GM19025 (cell line): ENCODE measurements around the gene VPS37B.

Source experiments
- ATAC-seq: cut with Tn5 transposase; IDR thresholded peaks from one replicate; pipeline ENCODE4 v1.9.1; 2021; ENCODE audit warnings: mild to moderate bottlenecking, low read depth, moderate library complexity; ENCODE audit not compliant: unreplicated experiment

Gene VPS37B

GRCh38 chr12:122844366-122844971, 51.5 kb downstream of the VPS37B start:
- ATAC-seq = no peak

DNA sequence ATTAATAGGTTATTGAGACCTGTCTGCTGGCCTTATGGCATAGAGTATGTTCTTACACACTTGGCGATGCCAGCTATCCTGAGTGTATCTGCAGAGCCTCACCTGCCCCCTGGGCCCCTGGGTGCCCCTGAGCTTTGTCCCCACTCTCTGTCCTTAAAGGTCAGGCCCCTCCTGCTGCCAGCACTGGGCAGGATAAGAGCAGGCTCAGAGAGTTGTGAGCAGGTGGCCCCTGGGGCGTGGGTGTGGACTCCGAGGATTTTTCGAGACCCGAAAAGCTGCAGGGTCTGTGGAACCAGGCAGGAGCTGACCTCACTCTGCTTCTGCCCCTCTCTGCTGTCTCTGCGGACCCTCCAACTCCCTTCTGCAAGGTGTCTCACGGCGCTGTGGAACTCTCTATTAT, 52.5 kb downstream of the VPS37B start:
- no peak for ATAC-seq

DNA sequence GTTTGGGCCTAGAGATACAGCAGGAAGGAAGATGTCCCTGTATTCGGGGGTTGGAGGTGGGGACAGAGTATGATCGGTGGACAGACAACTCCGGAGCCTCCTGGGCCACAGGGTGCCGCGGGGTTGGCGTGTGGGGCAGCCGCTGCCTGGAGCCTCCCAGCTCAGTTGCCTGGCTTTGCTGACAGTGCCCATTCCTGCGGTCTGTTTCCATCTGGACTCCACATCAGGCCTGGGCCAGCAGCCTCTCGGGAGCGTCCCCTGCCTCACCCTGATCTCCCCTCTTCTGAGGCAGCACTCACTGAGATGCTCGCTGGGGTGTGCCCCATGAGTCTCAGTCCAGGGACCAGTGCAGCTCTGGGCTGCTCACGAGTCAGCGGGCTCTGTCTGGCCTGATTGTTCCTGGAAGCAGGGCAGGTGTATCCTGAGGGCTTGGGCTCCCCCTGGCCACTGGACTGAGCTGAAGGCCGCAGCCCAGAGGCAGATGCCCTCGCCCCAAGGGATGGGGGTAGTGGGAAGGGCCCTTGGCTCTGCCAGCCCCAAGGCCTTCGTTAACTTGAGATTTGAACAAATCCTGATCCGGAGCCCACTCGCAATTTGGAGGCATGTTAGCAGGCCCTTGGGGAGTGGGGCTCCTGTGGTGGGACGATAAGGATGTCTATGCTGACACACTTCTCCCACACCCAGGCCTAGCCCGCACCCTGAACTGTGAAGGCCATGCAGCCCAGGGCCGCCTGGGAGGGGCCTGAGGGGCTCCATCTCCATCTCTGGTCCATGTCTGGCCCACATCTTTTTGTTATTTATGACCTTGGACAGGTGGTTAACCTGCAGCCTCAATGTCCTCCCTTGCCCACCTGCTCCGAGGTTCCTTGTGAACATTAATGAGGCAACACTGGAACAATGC, 53.2 kb downstream of the VPS37B start:
- ATAC-seq = no peak

DNA sequence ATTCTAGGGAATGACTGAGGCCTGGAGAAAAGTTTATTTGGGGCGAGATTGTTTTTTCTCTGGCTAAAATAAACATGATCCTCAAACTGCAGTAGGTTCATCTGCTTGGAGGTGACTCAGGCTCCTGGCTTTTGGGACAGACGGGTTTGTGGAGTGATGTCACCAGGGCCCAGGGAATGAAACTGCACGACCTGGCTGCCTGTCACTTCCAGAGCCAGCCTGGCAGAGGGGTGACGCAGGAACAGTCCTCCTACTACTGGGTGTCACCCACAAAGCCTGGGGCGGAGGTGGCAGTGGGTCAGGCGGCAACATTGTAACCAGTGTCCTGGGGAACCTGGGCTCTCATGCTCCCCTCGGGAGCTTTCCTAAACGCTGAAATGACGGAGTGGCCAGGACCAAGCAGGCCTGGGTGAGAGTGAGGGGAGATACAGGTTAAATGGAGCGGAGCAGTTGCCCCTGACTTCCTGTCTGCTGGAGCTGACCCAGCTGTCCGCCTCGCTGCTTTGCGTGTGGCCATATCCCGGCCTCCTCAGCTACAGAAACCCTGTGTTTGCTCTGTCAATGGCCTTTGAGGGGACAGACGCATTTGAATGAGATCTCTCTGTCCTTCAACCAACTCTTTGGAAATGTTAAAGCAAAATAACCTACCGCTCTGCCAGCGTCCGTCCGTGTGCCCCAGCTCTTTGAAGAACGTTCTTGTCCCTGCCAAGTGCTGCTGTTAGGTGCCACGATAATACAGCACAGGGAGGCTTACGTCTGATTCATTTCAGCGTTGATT, 54.2 kb downstream of the VPS37B start:
- no peak for ATAC-seq

GRCh38 chr12:122840580-122841513, 55.1 kb downstream of the VPS37B start:
- ATAC-seq = no peak

DNA sequence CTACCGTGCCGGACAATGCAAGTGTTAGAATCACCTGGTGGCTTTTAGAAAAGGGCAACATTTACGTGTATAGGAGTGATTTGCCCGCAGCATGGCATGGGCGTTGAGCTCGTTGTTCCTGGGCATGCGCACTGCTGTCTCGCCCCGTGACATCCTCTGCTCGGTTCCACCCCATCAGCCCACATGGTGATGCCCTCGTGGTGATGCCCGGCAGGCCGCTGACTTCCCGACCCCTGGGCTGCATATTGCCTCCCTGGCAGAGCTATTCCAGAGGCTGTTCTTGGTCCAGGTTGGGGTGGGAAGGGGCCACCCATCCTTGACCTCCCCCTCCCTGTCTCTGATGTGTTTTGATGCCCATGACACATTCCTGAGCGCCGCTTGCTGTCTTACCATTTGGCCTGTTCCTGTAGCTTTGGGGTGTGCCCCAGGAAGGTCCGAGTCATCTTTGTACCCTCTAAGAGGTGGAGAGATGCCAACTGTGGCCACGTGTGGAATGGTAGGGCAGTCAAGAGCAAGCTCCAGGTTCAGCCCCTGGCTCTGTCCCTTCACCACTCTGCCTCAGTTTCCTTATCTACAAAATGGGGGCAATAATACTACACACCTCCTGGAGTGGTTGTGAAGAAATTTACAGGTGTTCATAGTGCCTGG, 55.9 kb downstream of the VPS37B start:
- ATAC-seq = no peak

DNA sequence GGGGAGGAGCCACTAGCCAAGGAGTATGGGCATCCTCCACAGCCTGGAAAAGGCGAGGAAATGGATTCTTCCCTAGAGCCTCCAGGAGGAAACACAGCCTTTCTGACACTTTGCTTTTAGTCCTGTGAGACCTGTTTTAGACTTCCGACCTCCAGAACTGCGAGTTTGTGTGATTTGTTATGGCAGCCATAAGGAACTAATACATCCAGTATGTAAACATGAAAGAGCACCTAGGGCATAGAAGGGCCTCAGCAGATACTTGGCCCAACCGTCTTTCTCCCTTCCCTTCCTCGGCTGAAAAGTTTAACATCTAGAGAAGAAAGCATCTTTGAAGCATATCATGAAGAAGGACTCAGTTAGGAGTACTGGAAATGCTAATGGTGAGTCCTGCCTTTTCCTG, 57.1 kb downstream of the VPS37B start:
- no peak for ATAC-seq

DNA sequence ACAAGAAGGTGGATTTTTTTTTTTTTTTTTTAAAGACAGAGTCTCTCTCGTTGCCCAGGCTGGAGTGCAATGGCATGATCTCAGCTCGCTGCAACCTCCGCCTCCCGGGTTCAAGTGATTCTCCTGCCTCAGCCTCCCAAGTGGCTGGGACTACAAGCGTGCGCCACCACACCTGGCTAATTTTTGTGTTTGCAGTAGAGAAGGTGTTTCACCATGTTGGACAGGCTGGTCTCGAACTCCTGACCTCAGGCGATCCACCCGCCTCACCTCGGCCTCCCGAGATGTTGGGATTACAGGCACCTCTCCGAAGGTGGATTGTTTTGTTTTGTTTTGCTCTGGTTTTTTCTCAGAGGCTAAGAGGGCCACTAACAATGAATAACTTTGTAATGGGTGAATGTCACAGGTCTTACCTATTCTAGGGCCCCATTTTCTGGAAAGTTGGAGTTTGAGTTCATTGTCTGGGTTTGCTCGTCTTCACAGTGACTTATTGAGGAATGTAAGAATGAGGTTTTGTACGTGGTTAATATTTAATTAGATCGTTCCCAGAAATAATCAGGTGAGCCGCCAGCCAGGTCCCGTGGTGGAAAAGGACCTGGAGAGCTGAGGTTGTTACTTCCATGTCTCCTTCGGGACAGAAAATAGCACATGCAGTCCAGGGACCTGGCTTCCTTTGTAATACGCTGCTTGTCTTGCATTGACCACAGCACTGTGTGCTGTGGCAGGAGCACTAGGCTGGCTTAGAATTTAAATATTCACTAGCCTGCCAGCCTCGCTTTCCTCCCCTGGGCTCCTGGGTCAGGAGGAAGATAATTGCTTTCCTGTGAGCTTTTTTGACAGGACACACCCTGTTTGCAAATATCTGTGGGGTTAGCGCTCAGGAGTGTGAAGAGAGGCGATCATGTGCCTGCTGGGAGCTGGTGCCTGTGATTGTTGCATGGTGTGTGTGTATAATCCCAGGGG, 58.3 kb downstream of the VPS37B start:
- no peak for ATAC-seq

GRCh38 chr12:122836027-122836921, 59.6 kb downstream of the VPS37B start:
- ATAC-seq = no peak

GRCh38 chr12:122835750-122836026, 60.2 kb downstream of the VPS37B start:
- no peak for ATAC-seq

GRCh38 chr12:122834921-122835749, 60.8 kb downstream of the VPS37B start, which contains the start of gene HIP1R:
TSS of gene HIP1R (plus strand) at chr12:122835457. CDS start at chr12:122835551, 94 bp downstream.
- ATAC-seq = no peak

GRCh38 chr12:122834104-122834920, 61.6 kb downstream of the VPS37B start:
- no peak for ATAC-seq

GRCh38 chr12:122830517-122831214, 65.3 kb downstream of the VPS37B start:
- ATAC-seq = no peak

DNA sequence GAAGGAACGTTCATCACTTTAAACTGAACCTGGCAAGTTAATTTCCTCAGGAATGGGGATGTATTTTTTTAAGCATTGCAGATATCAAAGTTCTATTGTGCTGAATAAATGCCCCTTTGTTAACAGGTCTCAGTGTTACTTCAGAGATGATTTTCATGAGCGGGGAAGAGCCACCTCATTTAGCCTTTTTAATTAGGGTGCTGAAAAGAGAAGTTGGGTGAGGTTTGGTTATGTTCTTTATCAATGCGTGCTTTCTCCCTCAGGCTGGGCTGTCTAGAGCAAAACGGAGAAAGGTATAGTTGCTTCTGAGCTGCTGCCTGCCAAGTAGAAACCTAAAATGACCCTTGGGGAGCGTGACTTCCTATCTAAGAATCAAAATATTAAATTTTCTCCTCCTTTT, 68.7 kb downstream of the VPS37B start:
- no peak for ATAC-seq
